Measurements from ENCODE around the gene KDM4D.
"Not testable (repeated sequence)": the region's sequence is repeated elsewhere in the genome, so short reads cannot be mapped to it uniquely, and the experiment has no call there.

Gene KDM4D

GRCh38 chr11:95037356-95038035, 64.0 kb downstream of the KDM4D start:
- DNase-seq = not testable (repeated sequence)

GRCh38 chr11:95042239-95042638, 68.7 kb downstream of the KDM4D start:
- no peak for DNase-seq

GRCh38 chr11:95042906-95043305, 69.4 kb downstream of the KDM4D start:
- DNase-seq = no peak

GRCh38 chr11:95044010-95044409, 70.5 kb downstream of the KDM4D start:
- DNase-seq = no peak

- DNase-seq = no peak
Observed at GRCh38 chr11:95045812-95046211, 72.3 kb downstream of the KDM4D start.
